HEK293 (cell line): ENCODE measurements around the gene ADNP.

Experiments
- FEZF1 ChIP-seq: fragments of 450-650 bp; formaldehyde crosslinking; IDR thresholded peaks from 2 replicates; pipeline ENCODE4 v1.5.1; 2016; ENCODE audit warnings: missing biosample characterization, missing genetic modification characterization
- KLF17 ChIP-seq: fragments of 450-650 bp; formaldehyde crosslinking; IDR thresholded peaks from 2 replicates; pipeline ENCODE4 v1.5.1; 2016; ENCODE audit warnings: missing biosample characterization, missing genetic modification characterization
- PRDM4 ChIP-seq: fragments of 450-650 bp; formaldehyde crosslinking; IDR thresholded peaks from 2 replicates; pipeline ENCODE4 v1.5.1; 2017; ENCODE audit warnings: missing biosample characterization, missing genetic modification characterization
- REPIN1 ChIP-seq: fragments of 450-650 bp; formaldehyde crosslinking; IDR thresholded peaks from 2 replicates; pipeline ENCODE4 v1.5.1; 2017; ENCODE audit warnings: missing biosample characterization, missing genetic modification characterization, low read depth
- SCRT1 ChIP-seq: fragments of 450-650 bp; formaldehyde crosslinking; IDR thresholded peaks from 2 replicates; pipeline ENCODE4 v1.5.1; 2016; ENCODE audit warnings: missing biosample characterization, missing genetic modification characterization, borderline replicate concordance
- ZBTB10 ChIP-seq: fragments of 450-650 bp; formaldehyde crosslinking; IDR thresholded peaks from 2 replicates; pipeline ENCODE4 v1.5.1; 2016; ENCODE audit warnings: missing biosample characterization, missing genetic modification characterization
- ZBTB49 ChIP-seq: fragments of 450-650 bp; formaldehyde crosslinking; IDR thresholded peaks from 2 replicates; pipeline ENCODE4 v1.5.1; 2016; ENCODE audit warnings: missing biosample characterization, missing genetic modification characterization, low read depth
- ZFP37 ChIP-seq: fragments of 450-650 bp; formaldehyde crosslinking; IDR thresholded peaks from 2 replicates; pipeline ENCODE4 v1.5.1; 2016; ENCODE audit warnings: missing biosample characterization, missing genetic modification characterization
- ZNF202 ChIP-seq: fragments of 450-650 bp; formaldehyde crosslinking; IDR thresholded peaks from 2 replicates; pipeline ENCODE4 v1.5.1; 2016; ENCODE audit warnings: missing biosample characterization, missing genetic modification characterization, borderline replicate concordance
- ZNF280D ChIP-seq: fragments of 450-650 bp; formaldehyde crosslinking; IDR thresholded peaks from 2 replicates; pipeline ENCODE4 v1.5.1; 2016; ENCODE audit warnings: missing biosample characterization, missing genetic modification characterization
- ZNF362 ChIP-seq: fragments of 450-650 bp; formaldehyde crosslinking; IDR thresholded peaks from 2 replicates; pipeline ENCODE4 v1.5.1; 2016; ENCODE audit warnings: missing biosample characterization, missing genetic modification characterization
- ZNF366 ChIP-seq: fragments of 450-650 bp; formaldehyde crosslinking; conservative IDR thresholded peaks from 2 replicates; pipeline ENCODE4 v1.5.1; 2016; ENCODE audit warnings: missing biosample characterization, missing genetic modification characterization
- ZNF513 ChIP-seq: fragments of 450-650 bp; IDR thresholded peaks from 2 replicates; pipeline ENCODE4 v1.5.1; 2018; ENCODE audit warnings: missing biosample characterization, missing genetic modification characterization
- ZNF776 ChIP-seq: fragments of 450-650 bp; formaldehyde crosslinking; IDR thresholded peaks from 2 replicates; pipeline ENCODE4 v1.5.0; 2017; ENCODE audit warnings: missing biosample characterization, missing genetic modification characterization, borderline replicate concordance
- ZXDB ChIP-seq: fragments of 450-650 bp; formaldehyde crosslinking; IDR thresholded peaks from 2 replicates; pipeline ENCODE4 v1.5.1; 2016; ENCODE audit warnings: missing biosample characterization, missing genetic modification characterization
- TF ChIP-seq, protein P1 (sequence below): fragments of 450-650 bp; formaldehyde crosslinking; IDR thresholded peaks from 2 replicates; pipeline ENCODE4 v1.5.1; 2017; ENCODE audit warnings: missing biosample characterization, missing genetic modification characterization
- TF ChIP-seq, protein P2 (sequence below): fragments of 450-650 bp; formaldehyde crosslinking; IDR thresholded peaks from 2 replicates; pipeline ENCODE4 v1.5.1; 2016; ENCODE audit warnings: missing biosample characterization, missing genetic modification characterization

The ADNP gene

GRCh38 chr20:50844430-50845100 lies 86.7 kb downstream of the ADNP start (continued):
- TF ChIP-seq ZBTB10 = no peak
- no peak for TF ChIP-seq ZNF362
- TF ChIP-seq PRDM4 (tag by site-specific recombination) = no peak
- TF ChIP-seq, protein P1, sequence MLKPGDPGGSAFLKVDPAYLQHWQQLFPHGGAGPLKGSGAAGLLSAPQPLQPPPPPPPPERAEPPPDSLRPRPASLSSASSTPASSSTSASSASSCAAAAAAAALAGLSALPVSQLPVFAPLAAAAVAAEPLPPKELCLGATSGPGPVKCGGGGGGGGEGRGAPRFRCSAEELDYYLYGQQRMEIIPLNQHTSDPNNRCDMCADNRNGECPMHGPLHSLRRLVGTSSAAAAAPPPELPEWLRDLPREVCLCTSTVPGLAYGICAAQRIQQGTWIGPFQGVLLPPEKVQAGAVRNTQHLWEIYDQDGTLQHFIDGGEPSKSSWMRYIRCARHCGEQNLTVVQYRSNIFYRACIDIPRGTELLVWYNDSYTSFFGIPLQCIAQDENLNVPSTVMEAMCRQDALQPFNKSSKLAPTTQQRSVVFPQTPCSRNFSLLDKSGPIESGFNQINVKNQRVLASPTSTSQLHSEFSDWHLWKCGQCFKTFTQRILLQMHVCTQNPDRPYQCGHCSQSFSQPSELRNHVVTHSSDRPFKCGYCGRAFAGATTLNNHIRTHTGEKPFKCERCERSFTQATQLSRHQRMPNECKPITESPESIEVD (tag by site-specific recombination) = no peak
- TF ChIP-seq ZNF776 = no peak
- TF ChIP-seq ZNF366 = no peak
- TF ChIP-seq SCRT1 (tag by site-specific recombination) = no peak
- TF ChIP-seq KLF17 = no peak
- no peak for TF ChIP-seq ZNF280D (tag by site-specific recombination)
- no peak for TF ChIP-seq ZFP37
- TF ChIP-seq REPIN1 (tag by site-specific recombination) = no peak
- no peak for TF ChIP-seq ZNF202 (tag by site-specific recombination)
- 0 out of 2 replicates have a peak, but pooled peaks have one; percentile 46 for TF ChIP-seq ZXDB
- no peak for TF ChIP-seq FEZF1 (tag by site-specific recombination)
- no peak for TF ChIP-seq ZNF513 (tag by site-specific recombination)
- no peak for TF ChIP-seq ZBTB49 (tag by site-specific recombination)
- TF ChIP-seq, protein P2, sequence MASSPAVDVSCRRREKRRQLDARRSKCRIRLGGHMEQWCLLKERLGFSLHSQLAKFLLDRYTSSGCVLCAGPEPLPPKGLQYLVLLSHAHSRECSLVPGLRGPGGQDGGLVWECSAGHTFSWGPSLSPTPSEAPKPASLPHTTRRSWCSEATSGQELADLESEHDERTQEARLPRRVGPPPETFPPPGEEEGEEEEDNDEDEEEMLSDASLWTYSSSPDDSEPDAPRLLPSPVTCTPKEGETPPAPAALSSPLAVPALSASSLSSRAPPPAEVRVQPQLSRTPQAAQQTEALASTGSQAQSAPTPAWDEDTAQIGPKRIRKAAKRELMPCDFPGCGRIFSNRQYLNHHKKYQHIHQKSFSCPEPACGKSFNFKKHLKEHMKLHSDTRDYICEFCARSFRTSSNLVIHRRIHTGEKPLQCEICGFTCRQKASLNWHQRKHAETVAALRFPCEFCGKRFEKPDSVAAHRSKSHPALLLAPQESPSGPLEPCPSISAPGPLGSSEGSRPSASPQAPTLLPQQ (tag by site-specific recombination) = peak; percentile 81
